Epithelial cell of prostate (primary cell): ENCODE results near the gene KIAA0408.

ENCODE experiments used
- DNase-seq: peaks from one replicate; pipeline ENCODE4 v3.0.0-alpha.2; 2011; ENCODE audit warnings: low read depth, low spot score
- H3K27ac ChIP-seq: fragments of 450-650 bp; 2 replicates; pipeline ENCODE4 v1.5.1; 2017; ENCODE audit warnings: mild to moderate bottlenecking

Gene KIAA0408

DNA sequence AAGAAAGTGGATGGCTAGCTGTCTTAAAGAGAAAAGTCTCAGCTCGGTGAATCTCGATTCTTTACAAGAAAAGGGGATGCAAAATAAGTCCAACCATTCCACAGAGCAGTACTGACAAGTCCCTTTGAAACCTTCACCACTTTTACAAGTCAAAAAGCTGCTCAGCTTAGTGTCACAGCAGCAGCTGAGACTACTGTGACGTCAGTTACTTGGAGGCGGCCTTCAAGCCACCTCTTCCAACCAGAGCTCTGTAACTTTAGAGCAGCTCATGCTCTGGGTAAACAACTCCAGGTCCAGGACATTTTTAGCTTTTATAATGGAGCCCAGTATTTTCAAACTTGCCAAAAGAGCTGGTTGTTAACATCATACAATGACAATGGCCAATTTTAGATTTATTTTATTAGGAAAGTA is at the start of gene KIAA0408:
KIAA0408 (minus strand) TSS at position 159 of the 411 bp plus-strand sequence. CDS start 5,408 bp downstream, outside the sequence.
- H3K27ac ChIP-seq = no peak within 1 kb of the TSS
- no peak for DNase-seq

DNA sequence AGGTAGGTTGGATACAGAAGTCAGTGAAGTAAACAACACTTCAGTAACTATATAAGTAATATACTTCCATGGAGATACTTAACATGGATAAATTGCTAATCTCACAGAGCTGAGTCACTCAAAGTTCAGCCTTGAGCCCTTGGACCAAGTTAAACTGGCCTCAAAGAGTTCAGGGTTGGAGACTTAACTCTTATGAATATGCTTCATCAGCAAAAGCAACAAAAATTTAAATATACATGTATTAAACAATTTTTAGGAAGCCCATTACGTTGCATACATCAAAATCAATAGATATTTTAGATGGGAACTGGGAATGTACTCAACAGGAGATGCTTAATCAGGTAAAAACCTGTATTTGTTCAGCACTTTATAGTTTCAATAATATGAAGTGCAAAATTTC is 47.7 kb upstream of the KIAA0408 start:
- no peak for DNase-seq
- H3K27ac ChIP-seq = no peak overlapping the region

DNA sequence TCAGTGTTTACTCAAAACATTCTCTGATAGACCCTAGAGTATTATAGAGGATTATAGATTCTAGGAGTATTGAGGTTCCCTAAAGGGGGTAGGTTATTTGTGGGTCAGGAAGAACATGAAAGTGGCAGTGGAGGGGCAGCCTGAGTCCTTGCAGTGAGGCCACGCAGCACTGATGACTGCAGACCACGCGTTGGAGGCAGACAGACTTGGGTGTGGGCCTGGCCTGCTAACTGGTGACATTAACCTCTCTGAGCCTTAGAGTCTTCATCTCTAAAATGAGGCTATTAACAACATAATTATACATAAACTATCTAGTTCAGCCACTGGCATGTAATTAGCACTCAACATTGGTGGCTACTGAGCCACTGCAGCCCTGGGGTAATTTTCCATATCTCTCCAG is 43.8 kb upstream of the KIAA0408 start:
- H3K27ac ChIP-seq = no peak overlapping the region
- no peak for DNase-seq

DNA sequence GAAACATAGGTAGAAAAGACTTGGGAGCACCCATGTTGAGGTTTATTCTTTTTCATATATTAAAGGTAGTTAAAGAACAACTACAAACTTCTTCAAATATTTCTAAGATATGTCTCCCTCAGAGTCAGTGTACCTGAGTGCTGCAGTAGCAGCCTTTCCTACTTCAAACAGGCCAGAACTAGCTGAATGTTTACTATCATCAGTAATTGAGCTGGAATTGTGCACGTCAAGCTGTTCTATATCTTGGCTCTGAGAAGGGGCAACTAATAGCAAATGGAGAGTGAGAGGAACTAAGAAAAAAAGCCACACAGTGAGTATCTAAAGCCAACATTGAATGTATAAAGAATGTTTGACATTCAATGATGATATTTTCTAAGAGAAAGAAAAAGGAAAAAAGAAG is 38.2 kb upstream of the KIAA0408 start:
- DNase-seq = no peak
- H3K27ac ChIP-seq = no peak overlapping the region

DNA sequence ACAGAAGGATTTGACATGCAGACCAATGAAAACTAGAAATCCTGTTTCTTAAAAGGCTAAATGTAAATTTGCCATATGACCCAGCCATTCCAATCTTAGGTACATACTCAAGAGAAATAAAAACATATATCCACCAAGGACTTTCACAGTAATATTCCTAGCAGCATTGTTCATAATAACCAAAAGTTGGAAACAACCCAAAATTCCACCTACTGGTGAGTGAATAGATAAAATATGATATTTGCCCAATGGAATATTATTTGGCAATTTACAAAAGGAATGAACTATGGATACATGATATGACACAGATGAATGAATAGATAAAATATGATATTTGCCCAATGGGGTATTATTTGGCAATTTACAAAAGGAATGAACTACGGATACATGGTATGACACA is 37.3 kb upstream of the KIAA0408 start:
- no peak overlapping the region for H3K27ac ChIP-seq
- no peak for DNase-seq

DNA sequence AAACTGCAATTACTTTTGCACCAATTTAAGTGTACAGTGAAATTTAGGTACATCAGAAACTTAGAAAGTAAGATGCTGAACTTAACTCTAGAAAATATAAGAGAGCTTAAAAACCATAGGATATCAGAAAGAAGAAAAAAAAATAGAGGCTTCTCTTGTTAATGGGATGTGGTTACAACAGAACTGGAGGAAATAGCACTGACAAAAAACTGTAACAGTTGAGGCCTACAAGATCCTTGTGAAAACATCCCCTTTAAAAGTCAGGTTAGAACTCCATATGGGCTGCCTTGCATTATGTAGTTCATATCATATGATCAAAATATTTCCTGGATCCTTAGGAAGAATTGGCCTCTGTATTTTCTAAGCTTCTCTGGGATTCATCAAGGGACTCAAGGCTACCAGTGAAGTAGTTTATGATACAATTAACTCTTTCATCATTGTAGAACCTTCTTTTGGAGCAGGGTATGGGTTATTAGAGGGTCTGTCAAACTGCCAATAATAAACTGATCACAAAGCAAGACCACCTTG is 35.1 kb upstream of the KIAA0408 start:
- no peak for DNase-seq
- H3K27ac ChIP-seq = no peak overlapping the region

DNA sequence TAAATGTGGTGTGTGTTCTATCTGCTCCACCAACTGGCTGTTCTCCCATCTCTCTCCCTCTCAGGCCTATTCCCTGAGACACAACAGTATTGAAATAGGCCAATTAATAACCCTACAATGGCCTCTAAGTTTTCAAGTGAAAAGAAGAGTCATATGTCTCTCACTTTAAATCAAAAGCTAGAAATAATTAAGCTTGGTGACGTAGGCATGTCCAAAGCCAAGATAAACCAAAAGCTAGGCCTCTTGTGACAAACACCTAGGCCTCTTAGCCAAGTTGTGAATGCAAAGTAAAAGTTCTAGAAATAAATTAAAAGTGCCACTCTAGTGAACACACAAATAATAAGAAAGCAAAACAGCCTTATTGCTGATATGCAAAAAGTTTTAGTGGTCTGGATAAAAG is 30.1 kb upstream of the KIAA0408 start:
- DNase-seq = no peak
- no peak overlapping the region for H3K27ac ChIP-seq

DNA sequence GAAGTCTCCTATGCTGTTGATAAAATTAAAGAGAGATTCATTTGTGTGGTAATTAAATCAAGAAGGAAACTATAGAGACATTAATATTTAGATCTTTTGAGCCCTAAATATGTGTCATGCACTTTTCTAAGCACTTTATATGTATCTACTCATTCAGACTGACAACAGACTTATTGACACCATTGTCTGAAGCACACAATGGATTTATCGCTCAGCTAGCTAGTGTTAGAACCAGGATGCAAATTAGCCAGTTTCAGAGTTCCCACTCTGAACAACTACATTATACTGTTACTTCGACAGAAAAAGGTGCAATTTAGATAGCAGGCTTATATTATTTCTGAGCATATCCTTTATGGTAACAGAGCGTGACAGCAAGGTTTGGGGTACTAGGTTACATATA is 27.7 kb upstream of the KIAA0408 start:
- H3K27ac ChIP-seq = no peak overlapping the region
- no peak for DNase-seq

DNA sequence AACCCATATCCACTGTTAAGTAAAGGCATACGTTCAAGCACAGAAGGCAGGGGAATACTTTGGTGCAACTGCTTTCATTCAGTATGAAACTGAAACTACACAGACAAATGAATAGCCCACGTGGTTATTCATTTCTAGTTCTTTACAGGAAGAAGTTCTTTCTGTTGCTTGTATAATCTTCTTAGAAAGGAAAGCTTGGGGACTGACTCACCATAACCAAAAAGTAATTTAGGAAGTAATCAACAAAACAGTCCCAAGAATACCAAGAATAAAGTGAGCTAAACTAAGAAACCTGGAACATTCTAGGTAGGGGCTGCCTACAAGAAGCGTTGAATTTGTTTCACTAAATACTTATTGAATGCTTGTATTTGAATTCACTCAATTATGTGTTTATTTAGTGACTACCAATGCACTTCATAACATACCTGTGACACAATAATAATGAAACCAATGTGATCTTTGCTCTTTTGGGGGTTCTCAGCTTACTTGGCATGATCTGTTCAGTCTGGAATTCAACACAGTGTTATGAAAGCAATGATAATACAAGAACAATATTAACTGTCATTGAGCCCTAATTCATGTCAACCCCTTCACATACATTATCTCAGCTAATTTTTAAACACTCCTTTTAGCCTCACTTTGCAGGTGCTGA is 25.1 kb upstream of the KIAA0408 start:
- DNase-seq = peak; percentile 20
- H3K27ac ChIP-seq = peak overlapping the region; percentile 50

DNA sequence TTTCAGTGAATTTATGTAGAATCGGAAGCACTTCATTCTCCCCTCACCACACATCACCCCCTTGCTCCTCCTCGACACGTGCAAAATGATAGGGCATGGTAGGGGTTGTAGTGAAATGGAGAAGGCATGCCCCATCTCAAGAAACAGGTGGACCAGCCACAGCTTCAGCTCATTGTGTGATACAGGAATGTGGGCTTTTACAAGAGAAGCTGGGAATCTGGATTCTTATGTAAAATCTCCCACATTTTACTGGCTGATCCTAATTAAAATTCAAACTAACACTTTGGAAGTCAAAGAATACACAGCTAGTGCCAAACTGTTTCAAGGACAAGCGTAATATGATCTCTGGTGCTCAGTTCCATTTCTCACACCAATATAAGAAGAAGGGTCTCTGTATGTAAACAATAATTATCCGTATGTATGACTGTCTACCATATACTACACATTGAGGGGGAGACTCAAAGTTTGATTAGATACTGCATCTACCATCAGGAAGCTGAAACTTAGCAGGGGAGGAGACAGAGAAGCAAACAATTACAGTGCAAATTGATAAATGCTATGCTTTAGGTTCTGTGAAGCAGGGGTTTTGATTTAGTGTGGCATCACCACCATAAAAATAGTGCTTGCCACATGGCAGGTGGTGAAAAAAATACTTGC is 24.3 kb upstream of the KIAA0408 start:
- H3K27ac ChIP-seq = peak overlapping the region; percentile 50
- DNase-seq = no peak

DNA sequence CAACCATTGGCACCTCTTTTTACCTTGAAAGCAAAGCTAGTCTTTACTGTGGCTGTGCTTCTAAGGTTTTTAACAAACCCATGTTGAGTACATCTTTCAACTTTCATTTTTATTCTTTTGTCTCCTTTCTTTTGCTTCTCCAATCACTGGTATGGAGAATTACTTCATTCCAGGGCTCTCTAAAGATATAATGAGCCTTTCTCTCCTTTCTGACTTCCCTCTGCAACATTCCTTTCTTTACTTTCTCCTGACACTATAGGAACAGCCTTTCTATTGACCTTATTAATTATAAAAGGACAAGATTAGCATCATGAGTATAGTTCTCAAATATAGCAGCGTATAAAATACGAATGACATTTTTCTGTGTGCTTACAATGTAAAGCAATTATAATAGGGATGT is 23.1 kb upstream of the KIAA0408 start:
- H3K27ac ChIP-seq = peak overlapping the region; percentile 17
- no peak for DNase-seq

DNA sequence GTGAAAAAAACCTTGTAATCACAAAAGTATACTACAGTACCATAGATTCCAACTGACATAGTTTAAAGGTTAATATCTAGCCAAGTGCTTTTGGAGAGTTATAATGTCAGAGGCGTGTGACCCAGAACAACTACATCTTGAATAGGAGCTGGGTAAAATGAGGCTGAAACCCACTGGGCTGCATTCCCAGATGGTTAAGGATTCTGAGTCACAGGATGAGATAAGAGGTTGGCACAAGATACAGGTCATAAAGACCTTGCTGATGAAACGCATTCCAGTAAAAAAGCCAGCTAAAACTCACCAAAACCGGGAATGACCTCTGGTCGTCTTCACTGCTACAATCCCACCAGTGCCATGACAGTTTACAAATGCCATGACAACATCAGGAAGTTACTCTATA is 22.4 kb upstream of the KIAA0408 start:
- H3K27ac ChIP-seq = peak overlapping the region; percentile 17
- DNase-seq = no peak

DNA sequence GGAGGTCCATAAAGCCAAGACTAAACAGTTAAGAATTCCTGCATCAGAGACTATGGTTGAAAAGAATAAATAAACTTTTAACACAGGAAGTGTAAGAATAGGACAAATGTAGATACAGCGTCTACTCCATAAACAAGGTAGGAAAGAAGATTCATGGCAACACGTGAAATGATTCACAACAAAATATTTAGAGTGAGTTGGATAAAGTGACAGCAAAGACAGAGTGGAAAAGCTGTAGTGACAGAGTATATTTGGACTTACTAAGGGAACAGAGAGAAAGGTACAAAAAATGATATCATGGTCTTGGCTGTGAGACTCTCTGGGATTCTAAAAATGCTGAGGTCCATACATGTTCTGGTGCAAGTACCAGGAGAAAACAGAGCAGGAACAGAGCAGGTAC is 21.9 kb upstream of the KIAA0408 start:
- no peak overlapping the region for H3K27ac ChIP-seq
- no peak for DNase-seq

DNA sequence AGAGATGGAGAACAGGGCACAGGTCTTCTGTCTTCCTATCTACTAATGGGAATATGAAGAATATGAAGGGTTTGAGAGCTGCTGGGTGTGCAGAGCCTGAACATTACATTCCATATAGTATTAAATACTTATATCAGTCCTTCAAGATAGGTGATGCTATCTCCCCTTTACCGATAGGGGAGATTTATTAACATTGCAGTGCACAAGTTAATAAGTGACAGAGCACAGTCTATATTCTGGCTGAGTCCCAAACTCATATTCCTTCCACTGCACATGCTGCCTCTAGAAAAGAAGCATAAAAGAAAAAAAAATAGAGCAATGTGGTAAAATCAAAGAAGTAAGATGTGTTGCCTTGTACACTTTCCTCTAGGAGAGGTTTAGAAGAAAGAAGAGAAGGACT is 18.5 kb upstream of the KIAA0408 start:
- no peak overlapping the region for H3K27ac ChIP-seq
- no peak for DNase-seq

DNA sequence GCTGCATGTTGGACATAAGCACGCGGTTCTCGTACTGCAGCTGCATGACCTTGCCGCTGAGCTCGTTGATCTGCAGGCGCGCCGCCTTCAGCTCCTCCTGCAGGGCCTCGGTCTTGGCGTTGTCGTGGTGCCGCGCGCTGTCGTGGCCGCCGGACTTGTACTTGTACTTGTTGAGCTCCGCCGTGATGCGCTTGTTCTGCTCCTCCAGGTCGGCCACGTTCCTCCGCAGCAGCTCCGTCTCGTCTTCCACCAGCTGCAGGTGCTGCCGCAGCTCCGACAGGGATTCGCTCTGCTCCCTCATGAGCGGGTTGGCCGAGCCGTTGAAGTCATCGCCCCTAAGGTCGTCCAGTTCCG is 16.6 kb upstream of the KIAA0408 start:
- no peak for DNase-seq
- H3K27ac ChIP-seq = no peak overlapping the region

DNA sequence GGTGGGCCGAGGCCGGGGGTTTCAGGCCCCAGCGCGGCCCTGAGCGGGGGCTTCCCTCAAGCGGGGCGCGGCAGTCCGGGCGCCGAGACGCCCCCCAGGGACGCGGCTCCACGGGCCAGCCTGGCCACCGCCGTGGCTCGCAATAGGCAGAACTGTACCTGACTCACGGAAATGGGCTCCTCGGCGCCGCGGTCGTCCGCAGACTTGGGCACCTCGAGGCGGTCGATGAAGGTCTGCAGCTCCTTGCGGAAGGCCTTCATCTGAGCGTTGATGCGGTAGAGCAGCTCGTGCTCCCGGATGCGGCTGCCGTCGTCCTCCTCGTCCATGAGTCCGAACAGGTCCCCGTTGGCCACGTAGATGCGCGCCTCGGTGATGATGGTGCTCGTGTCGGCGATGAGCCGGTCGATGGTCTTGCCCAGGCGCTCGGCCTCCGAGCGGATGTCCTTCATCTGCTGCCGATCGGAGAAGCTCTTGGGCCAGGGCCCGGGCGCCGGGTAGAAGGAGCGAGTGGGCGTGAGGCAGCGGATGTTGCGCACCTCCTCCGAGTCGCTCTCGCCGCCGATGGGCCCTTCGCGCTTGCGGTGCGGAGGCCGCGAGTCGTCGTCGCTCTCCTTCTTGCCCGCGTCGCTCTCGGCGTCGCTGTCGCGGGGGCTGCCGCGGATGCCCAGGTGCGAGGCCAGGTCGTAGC is 16.1 kb upstream of the KIAA0408 start:
- DNase-seq = no peak

DNA sequence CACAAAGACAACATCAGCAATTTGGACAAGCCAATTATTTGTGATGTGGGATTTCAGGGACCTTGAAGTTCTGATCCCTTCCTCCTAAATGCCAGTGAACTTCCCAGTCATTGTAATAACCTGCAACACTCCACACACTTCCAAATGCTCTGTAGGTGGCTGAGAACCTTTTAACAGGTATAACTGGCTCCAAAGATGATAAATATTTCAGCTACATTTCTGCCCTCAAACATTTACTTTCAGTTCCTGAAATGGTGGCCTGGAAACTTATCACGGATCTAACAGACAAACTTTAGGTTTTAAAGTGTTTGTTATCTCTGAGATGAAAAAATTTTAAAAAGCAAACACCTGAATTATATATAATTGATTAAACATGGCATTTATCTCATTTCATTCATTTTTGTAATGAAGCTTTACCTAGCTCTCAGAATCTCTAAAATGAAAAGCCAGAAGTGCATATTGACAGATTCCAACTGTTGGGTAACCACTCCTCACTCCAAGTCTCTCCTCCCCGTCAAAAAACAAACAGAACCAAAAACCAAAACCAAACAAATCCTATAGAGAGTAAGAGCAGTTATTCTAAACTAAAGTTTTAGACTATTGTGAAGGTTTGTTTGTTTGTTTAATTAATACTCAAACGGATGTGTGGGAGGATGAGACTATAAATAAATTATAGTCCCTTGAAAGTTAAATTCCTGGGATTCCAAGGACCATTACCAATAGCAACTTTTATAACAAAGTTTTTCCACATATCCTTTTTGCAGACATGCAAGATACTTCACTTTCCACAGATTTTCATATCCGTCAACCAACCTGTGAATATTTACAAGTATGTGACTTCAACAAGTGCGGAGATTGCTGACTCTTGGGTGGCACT is 12.4 kb upstream of the KIAA0408 start:
- H3K27ac ChIP-seq = no peak overlapping the region
- no peak for DNase-seq

More for the DNA sequence above, 16.1 kb upstream of the KIAA0408 start:
- no peak overlapping the region for H3K27ac ChIP-seq

DNA sequence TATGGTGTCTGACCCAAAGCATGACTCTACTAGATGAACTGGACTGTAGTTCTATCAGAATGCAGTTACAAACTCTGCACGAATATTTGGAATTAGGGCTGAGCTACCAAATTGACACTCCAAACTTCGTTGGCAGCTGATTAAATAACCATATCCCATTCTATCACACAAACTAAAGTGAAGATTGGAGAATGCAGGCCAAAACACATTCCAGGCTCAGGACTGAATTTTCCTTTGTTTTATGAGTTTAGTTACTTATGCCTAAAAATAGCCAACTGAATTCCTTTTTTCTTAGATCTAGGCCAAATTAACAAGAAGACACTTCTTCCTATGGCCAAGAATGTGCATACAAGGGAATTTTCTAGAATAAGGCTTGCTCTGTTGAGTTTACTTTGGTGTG is 9.7 kb upstream of the KIAA0408 start:
- no peak overlapping the region for H3K27ac ChIP-seq

DNA sequence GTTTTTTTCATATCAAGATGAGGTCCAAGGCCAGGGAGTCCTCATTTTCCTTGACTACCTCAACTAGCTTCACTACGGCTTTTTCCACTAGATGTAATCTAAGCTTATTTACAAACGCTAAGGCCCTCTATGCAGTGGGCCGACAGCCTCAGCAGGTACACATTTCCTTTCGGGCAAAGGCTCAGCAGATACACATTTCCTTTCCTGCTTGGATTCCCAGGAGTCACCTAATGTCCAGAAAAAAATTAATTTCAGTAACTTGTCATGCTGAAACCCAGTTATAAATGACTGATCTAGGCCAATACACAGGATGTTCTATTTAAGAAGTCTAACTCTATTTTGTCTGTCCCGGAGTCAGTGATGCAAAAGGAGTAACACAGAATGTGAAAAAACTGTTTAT is 7.2 kb upstream of the KIAA0408 start:
- H3K27ac ChIP-seq = no peak overlapping the region
- DNase-seq = no peak

More for the DNA sequence above, 9.7 kb upstream of the KIAA0408 start:
- no peak for DNase-seq

DNA sequence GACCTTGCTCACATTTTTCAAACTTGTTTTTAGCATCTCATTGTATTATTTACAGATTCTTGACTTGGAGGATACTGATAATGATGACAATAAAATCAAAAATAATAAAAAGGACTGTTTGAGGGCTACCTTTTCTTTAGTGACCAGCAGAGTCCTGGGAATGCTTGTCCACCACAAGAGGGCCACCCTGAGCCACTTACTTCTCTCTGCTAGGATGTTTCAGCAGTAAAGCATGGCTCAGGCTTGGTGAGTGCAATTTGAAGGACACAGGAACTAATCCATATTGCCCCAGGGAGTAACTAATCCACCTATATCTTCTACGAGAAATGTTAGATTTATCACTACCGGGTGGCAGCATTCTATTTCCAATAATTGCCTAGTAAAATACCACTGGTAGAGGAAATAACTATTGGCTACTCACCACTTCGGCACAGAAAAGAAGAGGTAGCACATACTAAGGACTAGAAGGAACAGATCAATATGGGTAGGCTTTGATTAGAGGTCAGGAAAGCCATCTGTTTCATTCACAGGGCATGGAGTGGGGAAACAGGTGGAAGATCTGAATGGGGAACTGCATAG is 5.8 kb upstream of the KIAA0408 start:
- DNase-seq = no peak
- H3K27ac ChIP-seq = no peak overlapping the region
